Coronary artery (tissue), 2 donors: ENCODE measurements around the gene KLHL3.

Experiments
- DNase-seq: peaks from one replicate; pipeline ENCODE4 v3.0.0-alpha.2; 2017; ENCODE audit warnings: low spot score
- H3K27ac ChIP-seq, 2 donors: fragments of 200-600 bp; sonication (generic); one replicate each; pipeline ENCODE4 v1.5.1; 2016 to 2019
- H3K4me3 ChIP-seq: fragments of 200-600 bp; sonication (generic); 2 replicates; pipeline ENCODE4 v1.5.1; 2016; ENCODE audit warnings: mild to moderate bottlenecking, moderate library complexity
- CTCF ChIP-seq: fragments of 200-600 bp; sonication (generic); IDR thresholded peaks from one replicate; pipeline ENCODE4 v1.5.1; 2019; ENCODE audit warnings: antibody characterized with exemption

Gene KLHL3

GRCh38 chr5:137743031-137743640, 7.2 kb upstream of the KLHL3 start:
- Histone ChIP-seq H3K27ac (no peak overlapping the region), H3K4me3 (no peak overlapping the region)
- DNase-seq = no peak
- TF ChIP-seq CTCF = peak; percentile 49

- no peak for DNase-seq
- no peak for TF ChIP-seq CTCF
- H3K4me3 ChIP-seq = no peak overlapping the region
- H3K27ac ChIP-seq = no peak overlapping the region
These were observed 5.8 kb upstream of the KLHL3 start for GRCh38 chr5:137741718-137742117.

DNA sequence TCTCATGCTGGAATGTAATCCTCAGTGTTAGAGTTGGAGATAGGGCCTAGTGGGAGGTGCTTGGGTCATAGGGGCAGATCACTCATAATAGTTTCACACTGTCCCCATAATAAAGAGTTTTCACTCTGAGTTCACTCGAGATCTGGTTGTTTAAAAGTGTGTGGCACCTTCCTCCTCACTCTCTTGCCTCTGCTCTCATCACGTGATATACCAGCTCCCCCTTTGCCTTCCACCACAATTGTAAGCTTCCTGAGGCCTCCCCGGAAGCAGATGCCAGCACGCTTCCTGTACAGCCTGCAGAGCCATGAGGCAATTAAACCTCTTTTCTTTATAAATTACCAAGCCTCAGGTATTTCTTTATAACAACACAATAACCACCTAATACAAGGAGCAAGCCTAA, 3.8 kb upstream of the KLHL3 start:
- DNase-seq = no peak
- Histone ChIP-seq H3K4me3 (no peak overlapping the region), H3K27ac (no peak overlapping the region)
- TF ChIP-seq CTCF = no peak

DNA sequence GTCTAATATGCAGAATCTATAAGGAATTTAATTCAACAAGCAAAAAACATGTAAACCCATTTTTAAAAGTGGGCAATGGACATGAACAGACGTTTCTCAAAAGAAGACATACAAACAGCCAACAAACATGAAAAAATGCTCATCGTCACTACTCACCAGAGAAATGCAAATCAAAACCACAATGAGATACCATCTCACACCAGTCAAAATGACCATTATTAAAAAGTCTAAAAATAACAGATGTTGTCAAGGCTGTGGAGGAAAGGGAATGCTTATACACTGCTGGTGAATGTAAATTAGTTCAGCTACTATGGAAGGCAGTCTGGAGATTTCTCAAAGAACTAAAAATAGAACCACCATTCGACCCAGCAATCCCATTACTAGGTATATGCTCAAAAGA, 3.1 kb upstream of the KLHL3 start:
- H3K4me3 ChIP-seq = no peak overlapping the region
- H3K27ac ChIP-seq = no peak overlapping the region
- no peak for TF ChIP-seq CTCF
- DNase-seq = no peak

- Histone ChIP-seq H3K27ac (peak overlapping the region in 1 of 2 donors; percentile 33), H3K4me3 (no peak overlapping the region)
- DNase-seq = no peak
- TF ChIP-seq CTCF = no peak
These were observed 1.7 kb upstream of the KLHL3 start for GRCh38 chr5:137737349-137738131.

- H3K27ac ChIP-seq = peak overlapping the region in 1 of 2 donors; percentile 19
- no peak for DNase-seq
- no peak overlapping the region for H3K4me3 ChIP-seq
- TF ChIP-seq CTCF = no peak
These were observed 607 bp upstream of the KLHL3 start for GRCh38 chr5:137736496-137736895.
